Measurements from ENCODE around the gene AKAP6.

Gene AKAP6

DNA sequence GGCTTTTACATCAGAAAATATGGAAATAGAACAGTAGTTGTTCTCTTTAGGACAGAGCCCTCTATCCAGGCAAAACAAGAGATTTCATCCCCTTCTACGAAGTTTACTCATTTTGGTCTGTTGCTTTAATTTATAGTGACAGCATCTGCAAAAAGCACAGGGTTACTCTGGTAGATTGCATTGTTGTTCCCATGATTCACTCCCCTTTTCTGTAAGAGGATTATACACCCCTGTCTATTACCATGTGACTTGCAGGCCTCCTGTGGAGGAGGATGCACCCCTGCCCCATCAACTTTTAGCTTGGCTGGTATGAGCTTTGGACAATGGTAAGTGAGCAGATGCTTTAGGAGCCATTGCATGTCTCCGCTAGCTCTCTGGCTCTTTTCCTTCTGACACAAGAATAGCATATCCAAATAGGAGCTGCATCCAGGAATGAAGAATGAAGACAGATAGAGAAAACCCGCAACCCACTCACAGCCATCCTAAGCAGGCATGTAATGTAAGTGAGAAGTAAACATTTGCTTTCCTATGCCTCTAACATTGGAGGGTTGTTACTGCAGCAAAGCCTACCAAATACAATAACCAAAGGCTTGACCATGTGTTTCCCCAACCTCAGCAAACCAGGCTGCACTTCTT lies 304.2 kb downstream of the AKAP6 start:
- DNase-seq: no peak

DNA sequence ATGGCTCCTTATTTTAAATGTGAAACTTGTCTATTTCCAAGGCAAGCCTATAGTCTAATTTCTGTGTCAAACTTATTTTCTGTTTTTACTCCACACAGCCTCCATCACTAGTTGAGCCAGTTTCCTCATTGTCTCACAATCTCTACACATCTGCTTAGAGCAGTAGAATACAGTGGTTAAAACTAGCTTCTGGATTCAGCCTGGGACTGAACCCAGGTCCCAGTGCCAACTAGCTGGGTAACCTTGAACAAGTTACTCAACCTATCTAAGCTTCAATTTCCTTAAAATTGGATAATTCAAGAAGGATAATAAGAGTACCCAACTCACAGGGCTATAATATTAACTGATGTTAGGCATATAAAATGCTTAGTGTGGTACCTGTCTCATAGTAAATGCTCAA lies 304.8 kb downstream of the AKAP6 start:
- no peak for DNase-seq

DNA sequence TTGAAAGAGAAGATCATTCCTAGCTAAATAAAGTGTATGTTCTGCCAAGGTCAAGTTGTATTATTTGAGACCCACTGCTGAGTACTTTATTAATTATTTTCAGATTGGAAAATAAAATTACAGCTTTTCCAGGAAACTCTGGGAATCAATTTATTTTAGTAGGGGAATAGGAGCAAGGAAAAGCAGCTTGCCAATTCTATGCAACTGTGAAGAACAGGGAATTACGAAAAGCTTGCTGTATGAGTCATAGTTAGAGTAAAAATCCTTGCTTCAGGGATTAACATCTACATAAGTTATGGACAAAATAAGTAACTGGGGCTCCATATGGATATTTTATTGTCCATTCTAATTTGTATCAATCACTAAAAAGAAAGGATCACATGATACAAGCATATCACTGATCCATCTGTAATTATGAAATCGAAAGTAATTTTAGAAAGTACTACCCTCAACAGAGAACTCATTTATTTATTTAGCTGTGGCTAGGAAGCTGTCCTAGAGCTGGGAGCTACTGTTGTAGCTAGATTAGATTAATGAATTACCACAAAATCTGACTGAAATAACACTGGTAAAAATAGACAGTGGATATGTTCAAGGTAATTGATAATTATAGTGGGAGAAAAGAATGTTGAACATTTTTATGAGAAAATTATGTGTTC lies 306.1 kb downstream of the AKAP6 start:
- DNase-seq: no peak

DNA sequence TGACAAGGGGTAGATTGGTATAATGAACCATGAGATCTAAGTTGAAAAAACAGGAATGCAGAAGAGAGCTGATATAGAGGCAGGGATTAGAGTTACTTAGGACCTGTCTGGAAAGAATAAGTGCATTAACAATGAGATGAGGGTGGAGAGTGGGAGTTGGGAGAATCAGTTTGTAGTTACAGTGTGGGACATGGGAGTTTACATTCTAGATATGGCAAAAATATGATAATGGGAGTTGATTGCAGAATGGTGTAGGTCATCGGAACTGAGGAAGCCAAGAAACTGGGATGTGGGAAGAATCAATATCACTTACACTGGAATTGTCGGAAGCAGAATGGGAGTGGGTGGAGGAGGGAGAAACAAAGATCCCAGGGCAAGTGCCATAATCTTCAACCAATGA lies 308.5 kb downstream of the AKAP6 start:
- no peak for DNase-seq

DNA sequence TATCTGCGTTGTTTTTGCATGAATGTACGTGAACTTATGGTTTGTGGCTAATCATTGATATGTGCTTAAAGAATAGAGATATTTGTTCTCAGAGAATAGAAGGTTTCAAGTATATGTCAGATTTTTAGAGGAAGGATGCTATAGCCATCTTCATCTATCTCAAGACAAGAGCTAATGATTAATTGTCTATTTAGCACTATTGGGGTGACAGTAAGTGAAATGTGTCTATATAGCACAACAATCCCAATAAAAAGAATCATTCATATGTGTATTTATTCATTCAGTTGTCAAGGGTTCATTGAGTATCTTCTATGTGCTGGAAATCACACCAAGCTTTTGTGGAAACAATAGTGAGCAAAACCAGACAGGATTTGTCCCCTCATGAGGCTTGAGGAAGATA lies 310.1 kb downstream of the AKAP6 start:
- no peak for DNase-seq

DNA sequence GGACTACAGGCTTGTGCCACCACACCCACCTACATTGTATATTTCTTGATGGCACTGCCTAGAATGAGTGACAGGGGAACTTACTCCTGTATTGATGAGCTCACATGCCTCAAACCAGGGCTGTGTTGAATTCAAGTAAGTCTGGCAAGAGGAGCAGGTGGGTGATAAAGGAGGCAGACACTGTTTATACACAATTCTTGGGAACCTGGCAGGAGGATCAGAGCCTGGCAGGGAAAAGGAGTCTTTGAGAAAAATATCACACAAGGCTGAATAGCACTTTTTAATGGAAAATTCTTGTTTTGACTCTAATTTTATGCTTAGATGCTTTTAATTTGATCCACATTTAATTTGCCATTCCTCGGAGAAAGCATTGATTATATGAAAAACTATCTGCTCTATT lies 316.5 kb downstream of the AKAP6 start:
- DNase-seq: no peak

DNA sequence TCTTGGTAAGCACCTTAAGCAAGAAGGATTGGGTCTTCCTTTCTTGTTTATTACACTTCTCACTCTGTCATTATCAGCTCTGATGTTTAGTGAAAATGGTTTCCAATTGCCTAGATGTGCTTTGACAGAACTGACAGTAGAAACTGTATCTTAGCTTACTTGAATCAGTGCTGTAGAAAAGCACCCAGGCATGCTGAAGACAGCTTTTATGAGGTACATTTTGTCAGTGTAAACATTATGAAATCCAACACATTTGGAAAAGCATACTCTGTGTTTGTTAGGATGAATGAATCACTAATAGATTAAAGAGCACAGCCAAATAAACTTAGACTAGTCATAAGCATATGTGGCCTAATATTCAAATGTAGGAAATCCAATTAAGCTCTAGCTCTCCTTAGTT lies 319.3 kb downstream of the AKAP6 start:
- no peak for DNase-seq

DNA sequence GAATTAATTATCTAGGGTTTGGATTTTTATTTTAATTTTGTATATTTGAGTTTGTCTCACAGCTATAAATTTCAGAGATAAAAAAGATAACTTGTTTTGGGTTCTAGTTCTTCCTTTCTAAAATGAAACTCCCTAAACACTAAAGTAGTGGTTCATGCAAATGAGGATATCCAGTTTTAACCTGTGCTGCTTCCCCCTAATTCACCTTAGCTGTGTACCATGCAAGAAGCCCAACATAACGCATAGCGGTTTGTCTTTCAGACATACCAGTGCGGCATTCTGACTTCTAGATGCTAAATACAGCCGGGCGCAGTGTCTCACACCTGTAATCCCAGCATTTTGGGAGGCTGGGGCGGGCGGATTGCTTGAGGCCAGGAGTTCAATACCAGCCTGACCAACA lies 320.9 kb downstream of the AKAP6 start:
- DNase-seq: no peak

DNA sequence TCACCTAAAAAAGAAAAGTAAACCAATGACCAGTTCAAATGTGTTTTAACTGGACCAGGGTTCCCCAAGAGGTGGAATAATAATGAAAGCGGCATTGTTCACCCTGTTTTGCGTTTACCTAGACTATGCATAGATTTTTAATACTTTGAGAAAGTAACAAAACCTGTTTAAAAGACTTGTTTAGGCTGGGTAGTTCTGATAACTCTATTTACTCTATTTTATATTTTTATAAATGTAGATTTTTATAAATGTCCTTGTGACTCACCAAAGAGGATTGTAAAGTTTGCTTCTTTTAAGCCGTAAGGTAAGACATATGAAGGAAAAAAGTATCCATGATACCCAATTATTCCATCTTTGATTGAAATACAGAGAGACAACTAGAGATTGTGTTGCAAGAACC lies 321.6 kb downstream of the AKAP6 start:
- DNase-seq: no peak

DNA sequence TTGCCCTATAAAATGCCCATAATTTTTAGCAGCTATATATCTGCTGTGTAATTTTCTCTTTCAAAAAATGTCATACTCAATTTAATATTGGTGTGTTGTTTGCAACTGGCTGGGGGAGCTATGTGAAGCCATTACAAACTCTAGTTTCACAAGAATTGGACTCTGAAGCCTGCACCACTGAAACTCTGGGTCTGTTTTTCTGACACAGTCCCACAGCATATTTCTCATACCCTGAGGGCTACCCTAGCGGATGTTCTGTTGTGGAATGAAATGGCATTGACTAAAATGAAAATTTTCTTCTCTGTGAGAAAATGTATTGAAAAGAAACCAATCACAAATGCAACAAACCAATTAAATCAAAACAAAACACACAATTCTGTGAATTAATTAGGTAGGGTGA lies 325.0 kb downstream of the AKAP6 start:
- no peak for DNase-seq

DNA sequence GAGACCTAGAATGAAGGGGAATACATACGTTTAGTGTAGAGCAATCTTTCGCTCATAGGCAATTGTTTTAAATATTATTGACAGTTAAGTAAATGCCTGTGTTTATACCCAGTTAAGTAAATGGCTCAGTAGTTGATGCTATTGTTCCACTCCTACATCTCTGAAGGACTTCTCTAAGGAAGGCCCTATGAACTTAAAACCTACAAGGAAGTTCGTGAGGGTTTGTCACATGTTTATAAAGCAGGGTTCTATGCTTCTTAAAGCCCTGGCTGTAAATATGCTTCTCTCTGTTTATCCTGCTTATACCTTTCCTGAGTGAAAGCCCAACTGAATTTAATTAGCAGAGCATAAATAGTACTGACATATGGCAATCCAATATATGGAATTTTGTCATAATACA lies 327.5 kb downstream of the AKAP6 start:
- DNase-seq: no peak

DNA sequence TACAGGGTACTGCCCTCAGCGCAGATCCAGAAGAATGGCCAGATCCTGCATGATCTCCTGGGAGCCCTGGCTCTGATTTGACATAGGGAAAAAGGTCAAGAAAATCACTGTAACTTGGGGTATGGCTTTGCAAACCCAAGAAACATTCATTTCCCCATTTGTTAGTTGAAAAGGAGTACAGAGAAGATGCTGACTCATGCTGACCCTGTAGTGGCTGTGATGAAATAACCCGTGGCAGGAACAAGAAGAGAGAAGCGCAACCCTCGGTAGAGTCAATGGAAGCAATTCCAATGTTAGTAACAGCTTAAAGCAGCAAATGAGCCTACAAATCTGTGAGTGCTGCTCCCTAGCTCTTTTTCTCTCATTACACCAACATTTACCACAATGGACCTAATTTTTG lies 328.0 kb downstream of the AKAP6 start:
- no peak for DNase-seq

DNA sequence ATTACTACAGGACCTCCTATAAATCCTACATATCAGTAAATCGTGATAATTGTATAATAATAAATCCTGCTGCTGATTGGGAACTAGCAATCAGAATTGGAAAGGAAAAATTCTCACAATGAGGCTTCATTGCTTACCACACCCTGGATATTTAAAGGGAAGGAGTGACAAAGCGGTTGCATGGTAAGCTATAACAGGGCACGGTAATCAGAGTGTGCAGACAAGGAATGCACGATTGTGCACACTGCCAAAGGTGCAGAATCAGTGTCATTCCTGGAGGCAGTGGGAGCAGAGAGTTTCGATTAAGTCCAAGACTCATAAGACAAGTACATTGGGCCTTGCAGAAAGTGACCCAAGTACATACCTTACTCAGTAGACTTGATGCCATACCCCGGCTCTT lies 332.1 kb downstream of the AKAP6 start:
- DNase-seq: no peak

DNA sequence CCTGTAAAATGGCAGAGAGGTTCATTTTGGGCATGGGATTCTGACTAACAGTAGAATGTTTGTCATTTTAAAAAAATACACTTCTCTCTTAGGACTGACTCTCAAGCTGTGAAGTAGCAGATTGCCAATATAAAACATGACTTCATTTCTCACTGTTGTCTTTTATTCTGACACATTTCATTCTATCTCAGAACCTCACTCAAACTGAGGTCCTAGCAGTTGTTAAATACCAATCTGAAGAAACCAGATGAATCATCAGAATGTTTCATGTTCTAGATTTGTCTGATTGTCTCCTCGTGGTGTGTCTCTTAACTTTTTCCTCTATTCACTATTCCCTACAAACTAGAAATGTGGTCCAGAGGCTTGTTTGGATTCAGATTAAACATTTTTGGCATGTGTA lies 333.1 kb downstream of the AKAP6 start:
- no peak for DNase-seq

DNA sequence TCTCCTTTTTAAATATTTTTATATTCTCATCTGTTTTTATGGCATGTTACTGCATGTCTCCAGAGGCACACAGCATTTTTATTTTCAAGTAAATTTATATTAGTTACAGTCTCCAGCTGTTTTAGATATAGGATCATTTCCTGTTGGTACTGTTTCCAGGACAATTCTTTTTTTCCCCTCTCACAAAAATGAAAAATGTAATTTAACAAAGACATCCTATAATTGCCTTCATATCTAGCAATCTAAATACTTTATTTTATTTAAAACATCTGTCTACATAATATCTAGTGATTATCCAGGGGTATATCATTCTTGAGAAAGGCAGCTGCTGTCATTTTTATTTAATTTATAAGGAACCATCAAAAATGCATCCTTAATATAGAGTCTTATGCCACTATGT lies 337.2 kb downstream of the AKAP6 start:
- no peak for DNase-seq

DNA sequence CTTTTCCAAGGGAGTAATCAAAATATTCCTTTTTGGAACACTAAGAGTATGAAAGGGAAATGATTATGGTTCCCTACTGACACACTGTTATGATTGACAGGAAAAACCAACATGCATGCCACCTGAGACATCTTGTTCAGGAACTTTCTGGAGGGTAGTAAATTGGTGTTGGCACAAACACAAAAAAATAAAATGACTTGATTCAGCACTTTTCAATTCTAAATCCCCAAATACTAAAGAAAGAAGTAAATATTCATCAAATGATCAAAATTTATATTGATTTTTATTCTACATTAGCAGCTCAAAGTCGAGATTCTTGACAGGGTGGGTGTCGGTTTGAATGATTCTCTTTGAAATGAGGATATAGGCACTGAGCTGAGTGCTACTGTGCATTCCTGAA lies 338.2 kb downstream of the AKAP6 start:
- no peak for DNase-seq

DNA sequence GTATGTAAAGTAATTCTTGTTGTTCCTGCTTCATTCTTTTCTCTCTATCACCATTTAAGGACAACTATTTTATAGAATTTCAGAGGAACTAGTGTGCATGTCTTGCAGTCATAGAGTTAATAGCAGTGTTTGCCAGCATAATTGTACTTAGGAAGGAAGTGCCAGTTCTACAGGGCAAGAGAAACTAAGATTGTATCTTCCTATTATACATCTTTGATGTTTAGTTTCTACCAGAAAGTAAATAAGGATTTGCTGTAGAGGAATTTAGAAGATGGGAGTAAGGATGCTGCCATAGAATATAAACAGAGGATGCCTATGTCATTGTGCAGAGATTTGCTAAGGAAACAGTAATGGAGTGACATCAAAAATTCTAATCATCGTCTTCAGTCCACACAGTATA lies 338.7 kb downstream of the AKAP6 start:
- DNase-seq: no peak

DNA sequence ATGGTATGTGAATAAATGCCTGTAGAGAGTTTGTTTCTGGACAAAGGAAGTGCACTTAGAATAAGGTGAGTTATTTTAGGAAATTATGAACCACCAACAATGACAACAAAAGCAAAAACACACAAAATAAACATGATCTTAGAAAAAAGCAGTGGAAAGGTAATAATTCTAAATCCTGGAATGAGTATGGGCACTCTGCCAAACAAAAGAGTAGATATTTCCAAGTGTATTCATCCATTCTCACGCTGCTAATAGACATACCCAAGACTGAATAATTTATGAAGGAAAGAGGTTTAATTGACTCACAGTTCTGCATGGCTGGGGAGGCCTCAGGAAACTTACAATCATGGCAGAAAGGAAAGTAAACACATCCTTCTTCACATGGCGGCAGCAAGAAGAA lies 340.3 kb downstream of the AKAP6 start:
- DNase-seq: no peak

DNA sequence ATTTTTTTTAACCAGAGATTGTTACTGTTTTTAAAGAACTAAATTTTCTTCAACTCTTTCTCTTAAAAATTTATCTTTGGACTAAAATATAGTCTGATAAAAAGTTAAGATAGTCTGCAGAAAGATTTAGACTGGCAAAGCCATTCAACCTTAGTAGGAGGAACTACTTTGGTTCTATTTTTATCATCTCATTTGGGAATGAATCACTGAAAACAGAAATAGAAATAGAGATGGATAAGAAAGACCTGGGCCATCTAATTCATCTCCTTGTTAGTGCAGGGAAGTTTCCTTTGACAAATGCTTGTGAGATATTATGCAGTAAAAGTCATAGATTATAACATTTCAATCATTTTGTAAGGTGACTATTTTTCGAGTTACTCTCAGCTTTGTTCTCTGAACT lies 346.3 kb downstream of the AKAP6 start:
- DNase-seq: no peak

DNA sequence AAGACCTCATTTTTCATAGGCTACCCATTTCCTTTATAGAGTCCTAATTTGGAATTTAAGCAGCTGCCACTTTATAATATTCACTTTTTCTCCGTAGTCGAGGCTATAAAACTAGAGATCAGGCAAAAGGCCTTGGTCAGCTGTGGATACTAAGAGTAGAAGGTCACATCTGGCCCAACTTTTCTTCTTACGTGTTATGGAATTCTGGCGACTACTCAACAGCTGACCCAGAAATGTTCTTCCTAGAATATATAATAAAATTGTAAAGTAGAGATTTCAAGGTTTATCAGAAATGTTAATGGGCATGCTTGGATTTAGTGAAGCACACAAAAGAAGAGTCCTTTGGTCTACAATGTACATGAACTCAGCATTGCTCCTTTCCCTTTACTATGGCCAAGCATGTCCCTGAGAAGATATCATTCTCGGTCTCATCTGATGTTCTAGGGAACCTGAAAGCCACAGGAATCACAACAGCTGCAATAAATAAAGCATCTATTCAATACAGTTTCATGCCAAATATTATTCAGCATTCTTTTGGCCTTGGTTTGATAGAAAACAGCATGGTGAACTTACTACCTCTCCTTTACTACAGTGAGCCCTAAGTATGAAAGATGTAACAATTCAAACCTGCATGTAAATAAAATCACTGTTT lies 348.2 kb downstream of the AKAP6 start:
- no peak for DNase-seq

DNA sequence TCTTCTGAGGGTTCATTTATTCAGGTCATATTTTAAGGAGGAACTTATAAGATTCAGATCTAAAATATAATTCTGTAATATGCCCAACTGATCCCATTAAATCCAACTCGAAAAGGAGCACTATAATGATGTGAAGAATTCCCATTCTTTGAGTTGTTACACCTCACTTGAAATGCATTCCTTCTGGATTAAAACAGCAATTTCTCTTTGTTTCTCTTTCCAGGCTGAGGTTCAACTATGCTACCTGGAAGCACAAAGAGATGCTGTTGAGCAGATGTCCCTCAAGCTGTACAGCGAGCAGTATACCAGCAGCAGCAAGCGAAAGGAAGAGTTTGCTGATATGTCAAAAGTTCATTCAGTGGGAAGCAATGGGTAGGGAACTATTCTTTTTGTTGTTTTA lies 349.0 kb downstream of the AKAP6 start:
- no peak for DNase-seq

DNA sequence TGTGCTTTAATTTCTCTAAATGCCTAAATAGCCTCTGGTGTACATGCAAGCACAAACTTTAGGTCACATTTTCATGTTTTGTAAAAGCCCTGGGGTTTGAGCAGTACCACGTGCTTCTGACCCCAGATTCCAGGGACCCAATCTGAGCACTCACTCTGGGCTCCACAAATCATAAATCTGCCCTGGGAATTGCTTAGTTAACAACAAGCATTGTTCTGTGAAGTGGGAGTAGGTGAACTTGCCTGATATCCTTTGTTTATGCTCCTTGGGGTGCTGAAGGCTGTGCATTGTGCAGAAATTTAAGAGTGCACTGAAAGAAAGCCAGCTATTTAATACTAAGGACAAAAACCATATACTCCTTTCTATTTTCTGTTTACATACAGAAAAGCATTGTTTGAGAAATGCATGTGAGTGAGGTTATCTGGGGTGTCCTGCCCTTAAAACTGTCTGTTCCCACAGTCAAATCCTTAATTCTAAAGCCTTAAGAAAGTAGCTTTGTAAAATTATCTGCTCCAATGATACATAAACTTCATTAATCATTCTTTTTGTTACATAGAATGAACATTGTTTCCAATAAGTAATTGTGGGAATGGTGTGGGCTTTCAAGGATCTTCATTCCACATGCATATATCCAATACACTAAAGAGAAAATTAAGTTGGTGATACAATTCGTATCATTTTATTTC lies 351.0 kb downstream of the AKAP6 start:
- no peak for DNase-seq

DNA sequence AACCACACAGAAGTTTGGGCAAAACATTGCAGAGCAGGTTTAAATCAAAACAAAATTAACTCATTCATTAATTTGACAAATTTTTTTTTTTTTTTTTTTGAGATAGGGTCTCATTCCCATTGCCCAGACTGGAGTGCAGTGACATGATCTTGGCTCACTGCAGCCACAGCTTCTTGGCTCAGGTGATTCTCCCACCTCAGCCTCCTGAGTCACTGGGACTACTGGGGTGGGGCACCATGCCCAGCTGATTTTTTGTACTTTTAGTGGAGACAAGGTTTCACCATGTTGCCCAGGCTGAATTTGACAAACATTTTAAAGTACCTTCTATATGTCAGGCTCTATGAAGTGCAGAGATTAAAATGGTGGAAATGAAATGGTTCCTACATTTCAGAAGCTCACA lies 352.5 kb downstream of the AKAP6 start:
- no peak for DNase-seq

DNA sequence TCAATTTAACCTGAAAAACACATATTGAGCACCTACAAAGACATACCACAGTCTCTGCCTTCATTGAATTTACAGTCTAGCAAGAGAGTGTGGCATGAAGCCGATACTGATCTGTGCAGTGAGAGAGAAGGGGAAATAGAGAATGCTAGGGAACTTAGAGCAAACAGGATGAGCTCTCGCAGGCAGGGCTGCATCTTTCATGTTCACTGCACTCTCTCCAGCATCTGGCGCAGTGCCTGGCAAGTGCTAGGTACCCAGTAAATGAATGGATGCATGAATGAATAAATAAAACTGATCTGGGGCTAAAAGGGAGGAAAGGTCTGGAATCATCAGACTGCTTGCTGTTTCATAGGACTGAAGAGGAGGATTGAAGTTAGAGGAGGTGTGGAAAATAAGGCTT lies 353.1 kb downstream of the AKAP6 start:
- DNase-seq: peak; percentile 5
